Ovary (tissue), 9 donors: Measurements from ENCODE around the gene ARHGEF33. TPM values are rescaled to one million over a fixed set of nuclear protein-coding genes. Genes with fewer than 3 reads are reported as not detected.

Experiments used
- DNase-seq, 5 donors: peaks; one replicate each; pipeline ENCODE4 v3.0.0-alpha.2; 2019 to 2020
- H3K27ac ChIP-seq, 2 donors: fragments of 200-600 bp; one replicate each; pipeline versions ENCODE4 v1.5.1 to v1.8.0; 2019 to 2022
- H3K27me3 ChIP-seq: fragments of 200-600 bp; one replicate; pipeline ENCODE4 v1.8.0; 2022
- H3K36me3 ChIP-seq: fragments of 200-600 bp; sonication (generic); one replicate; pipeline ENCODE4 v1.5.1; 2019
- H3K4me1 ChIP-seq: one replicate; pipeline ENCODE4 v1.8.1; 2013; ENCODE audit warnings: mild to moderate bottlenecking, moderate library complexity; ENCODE audit not compliant: insufficient read depth
- H3K4me3 ChIP-seq: fragments of 200-600 bp; sonication (generic); one replicate; pipeline ENCODE4 v1.5.1; 2017
- H3K9me3 ChIP-seq, 2 donors: fragments of 200-600 bp in 1 of 2; sonication (generic) in 1 of 2; one replicate each; pipeline versions ENCODE4 v1.5.1 to v1.8.1; 2013 to 2019; ENCODE audit warnings: mild to moderate bottlenecking in 1 of 2, moderate library complexity in 1 of 2
- CTCF ChIP-seq, 3 donors: fragments of 450-650 bp in 2 of 3; fragments of 200-600 bp in 1 of 3; IDR thresholded peaks; one replicate each; pipeline versions ENCODE4 v1.5.1 to v1.8.0; 2016 to 2022; ENCODE audit warnings: antibody characterized with exemption in 3 of 3, mild to moderate bottlenecking in 1 of 3
- EP300 ChIP-seq: sonication (generic); formaldehyde crosslinking; IDR thresholded peaks from one replicate; pipeline ENCODE4 v1.6.1; 2017; ENCODE audit warnings: antibody characterized with exemption
- POLR2A ChIP-seq: fragments of 450-650 bp; IDR thresholded peaks from one replicate; pipeline ENCODE4 v1.6.1; 2017; ENCODE audit warnings: antibody characterized with exemption, mild to moderate bottlenecking, moderate library complexity
- WGBS, 3 donors: extraction: QIAGEN DNeasy Blood & Tissue Kit in 1 of 3; methylation state at CpG; one replicate each; pipeline versions ENCODE4 v1.1.5 to v1.1.7; 2013 to 2017; 5-methylcytosine and 5-hydroxymethylcytosine counted together
- intact Hi-C, 4 donors: fragments of 100-400 bp; cut with DNase I; formaldehyde crosslinking; loops; one replicate each; pipeline versions ENCODE4 v1.11.0 to v1.15.1; 2022 to 2023
- polyA plus RNA-seq, 2 donors: library from polyadenylated mRNA; stranded (reverse); fragments of 200-250 nt in 1 of 2; fragments of 350-450 nt in 1 of 2; fragmentation: Illumina TruSeq in 1 of 2; extraction: RNeasy Lipid Tissue Mini Kit (QIAGEN cat#74804) in 1 of 2; gene quantifications; one replicate each; pipeline ENCODE4 v1.2.3, GENCODE V29; 2013 to 2014
- total RNA-seq, 7 donors: library from RNA; depleted of rRNA in 2 of 7; stranded (reverse); fragments of >200 nt in 2 of 7; fragmentation: NEBNext Ultra II Directional in 3 of 7; extraction: Animal tissue kit (Norgen Biotek cat#: 25700) in 3 of 7; gene quantifications; one replicate each; pipeline versions ENCODE4 v1.1.0 to v1.2.4, GENCODE V29; 2016 to 2023
- donor health status: DM: no; HTN: no; CAD: no; lungs with moderate emphysema.
- donor health status: DM: no; HTN: no; CAD: no.
- donor health status: Bipolar disorder and iron deficiency.
- donor health status: DM: yes; HTN: yes; CAD: no.
- donor health status: DM: no; HTN: no; CAD: no.
- donor health status: DM: yes; HTN: yes; CAD: no.

The ARHGEF33 gene
- total and polyA plus RNA-seq, 9 donors: 1.3 to 4.4 (median 2.8) TPM

DNA sequence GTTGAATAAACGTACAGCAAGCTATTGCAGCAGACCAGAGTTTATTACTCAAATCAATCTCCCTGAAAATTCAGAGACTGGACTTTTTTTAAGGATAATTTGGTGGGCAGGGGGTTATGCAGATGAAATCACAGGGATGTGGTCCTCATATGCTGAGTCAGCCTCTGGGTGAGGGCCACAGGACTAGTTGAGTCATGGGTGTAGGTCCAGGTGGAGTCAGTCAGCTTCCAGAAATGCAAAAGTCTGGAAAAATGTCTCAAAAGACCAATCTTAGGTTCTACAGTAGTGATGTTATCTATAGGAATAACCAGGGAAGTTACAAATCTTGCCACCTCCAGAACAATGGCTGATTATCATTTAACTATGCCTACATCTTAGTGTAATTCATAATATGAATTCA lies 51.1 kb downstream of the ARHGEF33 start:
- Histone ChIP-seq H3K9me3 (no peaks in the 10 kb centered on the region), H3K4me1 (no peaks in the 10 kb centered on the region), H3K4me3 (no peak overlapping the region), H3K27ac (no peak overlapping the region), H3K27me3 (no peaks in the 10 kb centered on the region), H3K36me3 (no peaks in the 10 kb centered on the region)
- WGBS, 3 donors: 81 to 92% (median 86%) methylated on average over 1 of the region's 1 CpG
- TF ChIP-seq POLR2A: no peak
- TF ChIP-seq EP300: no peak
- no peak for TF ChIP-seq CTCF (IDR thresholded peaks at IDR 0.05)
- intact Hi-C loops: no loop called here
- DNase-seq: no peak

- peaks cover 2% of the 10 kb centered on the region for H3K4me1 ChIP-seq
- no peaks in the 10 kb centered on the region for H3K27me3 ChIP-seq
- no peak for DNase-seq
- TF ChIP-seq CTCF (IDR thresholded peaks at IDR 0.05): no peak
- TF ChIP-seq EP300: no peak
- no peak for TF ChIP-seq POLR2A
- H3K27ac ChIP-seq: no peak overlapping the region
- H3K4me3 ChIP-seq: no peak overlapping the region
- intact Hi-C loops: no loop called here
- no peaks in the 10 kb centered on the region for H3K9me3 ChIP-seq
- no peaks in the 10 kb centered on the region for H3K36me3 ChIP-seq
These were observed 54.1 kb downstream of the ARHGEF33 start for GRCh38 chr2:38943784-38944183.

- Histone ChIP-seq H3K27me3 (no peaks in the 10 kb centered on the region), H3K4me1 (peaks cover 2% of the 10 kb centered on the region), H3K9me3 (no peaks in the 10 kb centered on the region), H3K27ac (peak overlapping the region; percentile 46 to 69), H3K36me3 (no peaks in the 10 kb centered on the region), H3K4me3 (no peak overlapping the region)
- TF ChIP-seq CTCF (IDR thresholded peaks at IDR 0.05): no peak
- TF ChIP-seq POLR2A: no peak
- peak in 3 of 5 donors; percentile 39 to 54 (median 47) for DNase-seq
- intact Hi-C loops: no loop called here
- 12 to 36% (median 20%) methylated on average over 4 of the region's 4 CpGs for WGBS, 3 donors
These were observed 55.7 kb downstream of the ARHGEF33 start for GRCh38 chr2:38945372-38945771.

- 28 to 54% (median 32%) methylated on average over 5 of the region's 5 CpGs for WGBS, 3 donors
- TF ChIP-seq POLR2A: no peak
- Histone ChIP-seq H3K4me1 (peaks cover 2% of the 10 kb centered on the region), H3K4me3 (no peak overlapping the region), H3K9me3 (no peaks in the 10 kb centered on the region), H3K27me3 (no peaks in the 10 kb centered on the region), H3K27ac (peak overlapping the region; percentile 46 to 69), H3K36me3 (no peaks in the 10 kb centered on the region)
- intact Hi-C loops: no loop called here
- no peak for DNase-seq
These were observed 56.2 kb downstream of the ARHGEF33 start for GRCh38 chr2:38945911-38946310.

DNA sequence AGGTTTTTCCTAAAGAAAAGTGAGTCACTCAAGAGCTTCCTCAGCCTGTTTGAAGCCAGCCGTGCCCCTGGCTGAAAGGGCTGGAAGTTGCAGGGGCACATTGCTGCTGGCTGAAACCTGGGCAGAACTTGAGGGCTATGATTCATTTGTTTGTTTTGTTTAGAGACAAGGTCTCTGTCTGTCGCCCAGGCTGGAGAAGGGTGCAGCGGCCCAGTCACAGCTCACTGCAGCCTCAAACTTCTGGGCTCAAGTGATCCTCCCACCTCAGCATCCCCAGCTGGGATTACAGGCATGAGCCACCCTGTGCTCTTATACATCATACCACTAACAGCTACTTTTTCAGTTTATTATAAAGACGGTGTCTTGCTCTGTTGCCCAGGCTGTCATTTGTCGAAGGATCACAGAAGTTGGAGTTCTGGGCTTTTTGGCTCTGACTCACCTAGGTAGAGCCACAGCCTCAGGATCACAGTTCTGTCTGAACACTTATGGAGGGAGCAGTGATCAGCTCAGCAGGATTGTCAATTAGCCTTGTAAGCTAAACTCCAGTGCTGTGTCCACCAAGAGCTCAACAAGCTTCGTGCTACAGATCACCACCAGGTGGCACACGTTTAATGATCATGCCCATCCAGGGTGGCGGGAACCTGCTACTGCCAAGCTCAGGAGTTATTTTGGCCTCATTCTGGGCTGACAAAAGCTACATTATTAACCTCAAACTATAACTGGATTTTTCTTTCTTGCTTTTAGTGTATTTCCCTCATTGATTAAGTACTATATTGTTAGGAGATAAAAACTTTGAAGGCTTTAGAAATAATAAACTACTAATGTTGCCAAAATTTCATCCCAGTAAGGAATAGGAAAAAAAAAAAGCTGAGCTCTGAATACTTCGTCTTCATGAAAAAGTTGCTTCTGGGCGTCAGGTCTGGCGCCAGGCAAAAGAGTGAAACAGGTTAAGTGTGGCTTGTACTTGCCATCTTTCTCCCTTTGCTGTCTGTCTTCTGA lies 57.9 kb downstream of the ARHGEF33 start:
- intact Hi-C loops: no loop called here
- H3K27ac ChIP-seq: no peak overlapping the region
- WGBS, 3 donors: 44 to 53% (median 47%) methylated on average over 11 of the region's 11 CpGs

More for the DNA sequence above, 57.9 kb downstream of the ARHGEF33 start:
- Histone ChIP-seq H3K4me3 (no peak overlapping the region), H3K36me3 (no peaks in the 10 kb centered on the region), H3K9me3 (no peaks in the 10 kb centered on the region), H3K4me1 (peaks cover 2% of the 10 kb centered on the region), H3K27me3 (no peaks in the 10 kb centered on the region)
- DNase-seq: peak; percentile 73 to 80 (median 77)
- TF ChIP-seq EP300 (no peak), CTCF (IDR thresholded peaks at IDR 0.05) (peak; percentile 33 to 49 (median 38))
